CD4-positive, alpha-beta T cell (primary cell): ENCODE data around the gene KDM3B. TPM values are rescaled to one million over a fixed set of nuclear protein-coding genes. Genes with fewer than 3 reads are reported as not detected.

Experiments
- ATAC-seq: fragments of 200-7000 bp; cut with Tn5 transposase; one replicate; pipeline ENCODE4 v1.10.0; 2022; ENCODE audit warnings: mild to moderate bottlenecking; ENCODE audit not compliant: poor library complexity
- CTCF ChIA-PET: fragments of 350-600 bp; sonication (Branson Sonifier 250); formaldehyde crosslinking; loops from one replicate; lab custom pipeline; 2021; ENCODE audit warnings: antibody characterized with exemption, inconsistent platforms; lab: Charles Lee
- POLR2A ChIA-PET: fragments of 350-600 bp; sonication (Branson Sonifier 250); formaldehyde crosslinking; loops from one replicate; lab custom pipeline; 2021; ENCODE audit warnings: antibody characterized with exemption, inconsistent platforms; lab: Charles Lee
- DNase-seq, 14 experiments: peaks; one replicate each; pipeline ENCODE4 v3.0.0-alpha.2; 2013 to 2020; ENCODE audit warnings: mixed read lengths in 2 of 14
- H3K27ac ChIP-seq, 2 donors: one replicate each; pipeline versions ENCODE4 v1.5.1 to v1.7.0; 2013; ENCODE audit warnings: low read length in 2 of 2, low read depth in 1 of 2, mild to moderate bottlenecking in 1 of 2
- H3K27me3 ChIP-seq, 2 experiments: 1 replicate in 1 of 2; 2 replicates in 1 of 2; pipeline versions ENCODE4 v1.6.1 to v1.7.0; 2013; ENCODE audit warnings: low read length in 2 of 2, control low read depth in 1 of 2, mild to moderate bottlenecking in 1 of 2, moderate library complexity in 1 of 2; ENCODE audit not compliant: insufficient read depth in 2 of 2, control insufficient read depth in 1 of 2
- H3K36me3 ChIP-seq: one replicate; pipeline ENCODE4 v1.6.1; 2013; ENCODE audit warnings: low read length, control low read depth; ENCODE audit not compliant: insufficient read depth
- H3K4me1 ChIP-seq: one replicate; pipeline ENCODE4 v1.6.1; 2013; ENCODE audit warnings: low read length, control low read depth; ENCODE audit not compliant: insufficient read depth
- H3K4me3 ChIP-seq: one replicate; pipeline ENCODE4 v1.5.1; 2013; ENCODE audit warnings: mild to moderate bottlenecking, low read length, moderate library complexity
- H3K9me3 ChIP-seq, 2 experiments: 1 replicate in 1 of 2; 2 replicates in 1 of 2; pipeline versions ENCODE4 v1.6.1 to v1.7.0; 2013; ENCODE audit warnings: low read length in 2 of 2, mild to moderate bottlenecking in 2 of 2, control low read depth in 1 of 2, moderate library complexity in 1 of 2; ENCODE audit not compliant: control insufficient read depth in 1 of 2, insufficient read depth in 1 of 2
- H3K27ac Mint-ChIP-seq: one replicate; pipeline ENCODE4 v1.8.0; 2020; ENCODE audit warnings: mixed read lengths
- H3K27me3 Mint-ChIP-seq: one replicate; pipeline ENCODE4 v1.8.0; 2021; ENCODE audit warnings: mixed read lengths
- H3K36me3 Mint-ChIP-seq: one replicate; pipeline ENCODE4 v1.8.0; 2021; ENCODE audit warnings: low read depth, mixed read lengths
- H3K4me1 Mint-ChIP-seq: one replicate; pipeline ENCODE4 v1.8.0; 2021; ENCODE audit warnings: low read depth, mixed read lengths
- H3K4me3 Mint-ChIP-seq: one replicate; pipeline ENCODE4 v1.8.0; 2020; ENCODE audit warnings: mild to moderate bottlenecking, mixed read lengths
- H3K9me3 Mint-ChIP-seq: one replicate; pipeline ENCODE4 v1.8.0; 2020; ENCODE audit warnings: mixed read lengths
- CTCF ChIP-seq: fragments of 200-600 bp; IDR thresholded peaks from one replicate; pipeline ENCODE4 v1.8.0; 2022; ENCODE audit warnings: antibody characterized with exemption, mild to moderate bottlenecking
- intact Hi-C, 2 experiments: fragments of 100-400 bp; cut with DNase I in 1 of 2; cut with micrococcal nuclease in 1 of 2; formaldehyde crosslinking; loops; one replicate each; pipeline versions ENCODE4 v1.15.1 to v1.9.0; 2023 to 2025; cut with DNase I, micrococcal nuclease
- total RNA-seq, 174 experiments: library from RNA in 2 of 174; stranded (reverse) in 2 of 174; gene quantifications; one replicate each; pipeline ENCODE4 v1.2.3 and lab custom pipeline; 2021 to 2026

The KDM3B gene
- total RNA-seq, 2 experiments from 2014 or later, result 59.5 to 66.0 TPM

- POLR2A ChIA-PET, result interaction anchor here (1.0 to 3.7 kb wide), 8 partner anchors 10 to 245 kb away, joined by 3 to 61 read pairs (median 6); partner anchors contain the start of genes BRD8, CDC23, EGR1 and ETF1
- peaks cover 7% of the 10 kb centered on the region for H3K4me1 Mint-ChIP-seq
- H3K36me3 Mint-ChIP-seq, result no peaks in the 10 kb centered on the region
- intact Hi-C loops, result loop anchor here (2.0 to 10.0 kb wide), 8 partner anchors 22 to 1074 kb away; partner anchors contain the start of genes BRD8 (in 1 of the 2), CDC23 (in 1 of the 2), FAM13B (in 1 of the 2) and HNRNPA0 (in 1 of the 2)
- H3K27ac ChIP-seq, result no peak overlapping the region
- H3K9me3 Mint-ChIP-seq, result no peaks in the 10 kb centered on the region
- CTCF ChIA-PET, result interaction anchor here (0.6 to 13.3 kb wide), 3 partner anchors 22 to 588 kb away, joined by 3 to 248 read pairs (median 4); partner anchors contain the start of gene KDM3B
- no peaks in the 10 kb centered on the region for H3K36me3 ChIP-seq
- no peaks in the 10 kb centered on the region for H3K27me3 Mint-ChIP-seq
- H3K4me3 Mint-ChIP-seq, result peak overlapping the region; percentile 83
- DNase-seq (no peak), ATAC-seq (no peak)
- no peaks in the 10 kb centered on the region for H3K27me3 ChIP-seq
- no peak for TF ChIP-seq CTCF
- peak overlapping the region; percentile 68 for H3K4me3 ChIP-seq
- H3K9me3 ChIP-seq, result no peaks in the 10 kb centered on the region
- peak overlapping the region; percentile 40 for H3K27ac Mint-ChIP-seq
- H3K4me1 ChIP-seq, result peaks cover 13% of the 10 kb centered on the region
Measured at GRCh38 chr5:138330813-138331448, 21.6 kb upstream of the KDM3B start.

GRCh38 chr5:138331449-138332368 lies 20.8 kb upstream of the KDM3B start, which contains the start of gene CDC25C:
Gene CDC25C, minus strand, starts transcription at chr5:138331804. Its CDS starts 624 bp downstream, at chr5:138331180.
- Mint-ChIP-seq H3K36me3 (no peaks in the 10 kb centered on the region), H3K9me3 (no peaks in the 10 kb centered on the region), H3K27me3 (no peaks in the 10 kb centered on the region), H3K27ac (peak within 1 kb of the TSS; percentile 40), H3K4me1 (peaks cover 8% of the 10 kb centered on the region), H3K4me3 (peak within 1 kb of the TSS; percentile 83)
- no peaks in the 10 kb centered on the region for H3K27me3 ChIP-seq
- no peak for TF ChIP-seq CTCF
- DNase-seq (peak; percentile 92 to 99 (median 95)), ATAC-seq (peak; percentile 99)
- peak within 1 kb of the TSS; percentile 68 for H3K4me3 ChIP-seq
- no peak within 1 kb of the TSS for H3K27ac ChIP-seq
- ChIA-PET CTCF (interaction anchor here (0.6 to 13.3 kb wide), 4 partner anchors 21 to 589 kb away, joined by 3 to 248 read pairs (median 4); partner anchors contain the start of genes ETF1 and KDM3B), POLR2A (interaction anchor here (0.7 to 3.7 kb wide), 9 partner anchors 9 to 244 kb away, joined by 3 to 61 read pairs (median 6); partner anchors contain the start of genes BRD8, CDC23, EGR1 and ETF1)
- H3K9me3 ChIP-seq, result no peaks in the 10 kb centered on the region
- no peaks in the 10 kb centered on the region for H3K36me3 ChIP-seq
- H3K4me1 ChIP-seq, result peaks cover 13% of the 10 kb centered on the region
- intact Hi-C loops, result loop anchor here (2.0 to 10.0 kb wide), 9 partner anchors 21 to 1073 kb away; partner anchors contain the start of genes BRD8 (in 1 of the 2), CDC23 (in 1 of the 2), FAM13B (in 1 of the 2) and HNRNPA0 (in 1 of the 2)
